Astrocyte (in vitro differentiated cells and primary cell): Measurements from ENCODE around the gene BRI3. TPM values are rescaled to one million over a fixed set of nuclear protein-coding genes. Genes with fewer than 3 reads are reported as not detected.

Experiments used
- DNase-seq: peaks from one replicate; pipeline ENCODE4 v3.0.0-alpha.2; 2010; ENCODE audit warnings: low read depth
- FAIRE-seq: peaks from 2 replicates; lab custom pipeline; 2011; peaks lifted over from hg19 to GRCh38; lab: Jason Lieb, UNC
- H2AFZ ChIP-seq: 2 replicates; pipeline ENCODE4 v1.6.0; 2012; ENCODE audit warnings: low read depth, low read length, inconsistent platforms
- H3K27ac ChIP-seq: 2 replicates; pipeline ENCODE4 v1.5.1; 2011; ENCODE audit warnings: low read depth, low read length, inconsistent platforms
- H3K27me3 ChIP-seq: 2 replicates; pipeline ENCODE4 v1.6.0; 2011; ENCODE audit warnings: low read length, inconsistent platforms; ENCODE audit not compliant: insufficient read depth
- H3K36me3 ChIP-seq: 2 replicates; pipeline ENCODE4 v1.5.1; 2011; ENCODE audit warnings: low read length, inconsistent platforms; ENCODE audit not compliant: insufficient read depth
- H3K4me1 ChIP-seq: 2 replicates; pipeline ENCODE4 v1.5.1; 2011; ENCODE audit warnings: low read length, inconsistent platforms; ENCODE audit not compliant: insufficient read depth
- H3K4me2 ChIP-seq: 2 replicates; pipeline ENCODE4 v1.6.0; 2012; ENCODE audit warnings: low read length, inconsistent platforms
- H3K4me3 ChIP-seq: 2 replicates; pipeline ENCODE4 v1.5.1; 2011; ENCODE audit warnings: low read depth, mild to moderate bottlenecking, low read length, inconsistent platforms; ENCODE audit not compliant: insufficient read depth
- H3K79me2 ChIP-seq: 2 replicates; pipeline ENCODE4 v1.6.0; 2012; ENCODE audit warnings: mild to moderate bottlenecking, low read length, inconsistent platforms; ENCODE audit not compliant: insufficient read depth
- H3K9ac ChIP-seq: 2 replicates; pipeline ENCODE4 v1.6.0; 2012; ENCODE audit warnings: mild to moderate bottlenecking, low read length, inconsistent platforms
- H3K9me3 ChIP-seq: 2 replicates; pipeline ENCODE4 v1.5.1; 2012; ENCODE audit warnings: low read depth, mild to moderate bottlenecking, low read length, inconsistent platforms; ENCODE audit not compliant: insufficient read depth
- H4K20me1 ChIP-seq: 2 replicates; pipeline ENCODE4 v1.6.0; 2012; ENCODE audit warnings: low read length, inconsistent platforms; ENCODE audit not compliant: insufficient read depth
- H3K27ac Mint-ChIP-seq: one replicate; pipeline ENCODE4 v1.8.0; 2021; ENCODE audit warnings: mild to moderate bottlenecking, mixed read lengths; ENCODE audit not compliant: unreplicated experiment
- H3K27me3 Mint-ChIP-seq: one replicate; pipeline ENCODE4 v1.8.0; 2021; ENCODE audit warnings: low read depth, mixed read lengths; ENCODE audit not compliant: unreplicated experiment
- H3K36me3 Mint-ChIP-seq: one replicate; pipeline ENCODE4 v1.8.0; 2021; ENCODE audit warnings: low read depth, mixed read lengths; ENCODE audit not compliant: unreplicated experiment
- H3K4me1 Mint-ChIP-seq: one replicate; pipeline ENCODE4 v1.8.0; 2021; ENCODE audit warnings: low read depth, mixed read lengths; ENCODE audit not compliant: unreplicated experiment
- H3K4me3 Mint-ChIP-seq: one replicate; pipeline ENCODE4 v1.8.0; 2021; ENCODE audit warnings: mild to moderate bottlenecking, moderate library complexity, mixed read lengths; ENCODE audit not compliant: unreplicated experiment
- H3K9me3 Mint-ChIP-seq: one replicate; pipeline ENCODE4 v1.8.0; 2021; ENCODE audit warnings: mild to moderate bottlenecking, mixed read lengths; ENCODE audit not compliant: unreplicated experiment
- CTCF ChIP-seq: IDR thresholded peaks from 2 replicates; pipeline ENCODE4 v1.5.1; 2011; ENCODE audit warnings: low read depth, mild to moderate bottlenecking, inconsistent platforms, low read length, moderate library complexity; ENCODE audit not compliant: insufficient read depth
- EZH2 ChIP-seq: IDR thresholded peaks from 2 replicates; pipeline ENCODE4 v1.6.1; 2012; ENCODE audit warnings: mild to moderate bottlenecking, low read length, inconsistent platforms; ENCODE audit not compliant: insufficient read depth
- total RNA-seq: library from RNA; stranded (reverse); gene quantifications from 2 replicates; pipeline ENCODE4 v1.2.1, GENCODE V29; 2021

Gene BRI3
- total RNA-seq, 1 donor from 2014 or later, result 195 TPM

- no peak overlapping the region for H3K27ac ChIP-seq
Observed at GRCh38 chr7:98249106-98249505, 32.4 kb upstream of the BRI3 start.

DNA sequence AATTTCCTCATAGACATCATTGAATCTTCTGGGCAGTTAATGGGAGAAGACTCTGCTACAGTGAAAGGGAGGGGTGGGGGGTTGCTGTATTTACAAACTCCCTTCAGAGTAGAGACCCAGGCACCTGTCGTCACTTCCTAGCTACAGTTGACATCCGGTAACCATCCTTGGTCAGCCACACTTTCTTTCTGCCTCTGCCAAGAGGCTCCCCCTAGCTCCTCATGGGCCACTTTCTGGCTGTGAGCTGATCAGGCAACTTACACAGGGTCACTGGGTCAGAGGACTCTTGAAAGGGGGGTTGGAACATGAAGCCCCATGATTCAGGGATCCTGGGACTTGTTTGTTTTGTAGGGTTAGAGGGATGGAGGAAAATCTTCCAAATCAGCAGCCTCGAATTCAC lies 30.7 kb upstream of the BRI3 start:
- TF ChIP-seq CTCF (no peak), EZH2 (no peak)
- Histone ChIP-seq H4K20me1 (no peaks in the 10 kb centered on the region), H3K79me2 (peaks cover 41% of the 10 kb centered on the region), H3K27me3 (no peaks in the 10 kb centered on the region), H2AFZ (no peak overlapping the region), H3K27ac (no peak overlapping the region), H3K4me2 (peak overlapping the region; percentile 95), H3K9ac (peak overlapping the region; percentile 88), H3K4me3 (no peak overlapping the region), H3K9me3 (no peaks in the 10 kb centered on the region), H3K4me1 (peaks cover 5% of the 10 kb centered on the region), H3K36me3 (no peaks in the 10 kb centered on the region)
- Mint-ChIP-seq H3K36me3 (peaks cover 3% of the 10 kb centered on the region), H3K27ac (no peak overlapping the region), H3K27me3 (peaks cover 2% of the 10 kb centered on the region), H3K4me1 (peaks cover 12% of the 10 kb centered on the region), H3K4me3 (peak overlapping the region; percentile 93), H3K9me3 (no peaks in the 10 kb centered on the region)
- FAIRE-seq (no peak), DNase-seq (no peak)

More at GRCh38 chr7:98249106-98249505, 32.4 kb upstream of the BRI3 start:
- H3K4me1 Mint-ChIP-seq, result peaks cover 12% of the 10 kb centered on the region
- H4K20me1 ChIP-seq, result no peaks in the 10 kb centered on the region
- H3K4me1 ChIP-seq, result peaks cover 5% of the 10 kb centered on the region
- FAIRE-seq (no peak), DNase-seq (no peak)
- TF ChIP-seq CTCF (no peak), EZH2 (no peak)
- H3K27me3 ChIP-seq, result no peaks in the 10 kb centered on the region
- no peaks in the 10 kb centered on the region for H3K9me3 ChIP-seq
- peaks cover 2% of the 10 kb centered on the region for H3K27me3 Mint-ChIP-seq
- H3K27ac Mint-ChIP-seq, result no peak overlapping the region
- no peak overlapping the region for H3K4me3 ChIP-seq
- H3K9ac ChIP-seq, result no peak overlapping the region
- H3K9me3 Mint-ChIP-seq, result no peaks in the 10 kb centered on the region
- no peak overlapping the region for H3K4me3 Mint-ChIP-seq
- H3K36me3 ChIP-seq, result no peaks in the 10 kb centered on the region
- peaks cover 36% of the 10 kb centered on the region for H3K79me2 ChIP-seq
- no peak overlapping the region for H2AFZ ChIP-seq
- peaks cover 5% of the 10 kb centered on the region for H3K36me3 Mint-ChIP-seq
- H3K4me2 ChIP-seq, result no peak overlapping the region

- Histone ChIP-seq H3K27ac (no peak overlapping the region), H3K79me2 (peaks cover 41% of the 10 kb centered on the region), H3K27me3 (no peaks in the 10 kb centered on the region), H4K20me1 (no peaks in the 10 kb centered on the region), H3K36me3 (no peaks in the 10 kb centered on the region), H3K9ac (peak overlapping the region; percentile 88), H3K9me3 (no peaks in the 10 kb centered on the region), H3K4me2 (peak overlapping the region; percentile 95), H2AFZ (peak overlapping the region; percentile 97), H3K4me3 (peak overlapping the region; percentile 79), H3K4me1 (peaks cover 5% of the 10 kb centered on the region)
- Mint-ChIP-seq H3K36me3 (peaks cover 3% of the 10 kb centered on the region), H3K27ac (no peak overlapping the region), H3K4me1 (peaks cover 12% of the 10 kb centered on the region), H3K4me3 (peak overlapping the region; percentile 93), H3K9me3 (no peaks in the 10 kb centered on the region), H3K27me3 (peaks cover 2% of the 10 kb centered on the region)
- FAIRE-seq, result no peak
- no peak for TF ChIP-seq EZH2
- no peak for TF ChIP-seq CTCF
- DNase-seq, result no peak
Observed at GRCh38 chr7:98251231-98251600, 30.3 kb upstream of the BRI3 start.
